HEK293 (cell line): ENCODE results near the gene DDIT4L.

Source experiments
- CTCF ChIA-PET: fragments of 350-600 bp; formaldehyde crosslinking; extraction: SDS; loops from one replicate; lab custom pipeline; 2021; ENCODE audit warnings: antibody characterized with exemption; lab: Yijun Ruan, JAX
- POLR2A ChIA-PET: fragments of 300-600 bp; formaldehyde crosslinking; extraction: SDS; loops from one replicate; lab custom pipeline; 2020; ENCODE audit warnings: antibody characterized with exemption, inconsistent platforms; lab: Yijun Ruan, JAX
- H3K27ac ChIP-seq: fragments of 200-500 bp; sonication (Bioruptor generic); 2 replicates; pipeline ENCODE4 v1.5.1; 2014; ENCODE audit warnings: low read depth, low read length, control low read depth, inconsistent platforms; ENCODE audit errors: extremely low read depth
- H3K36me3 ChIP-seq, 2 experiments: fragments of 200-500 bp in 1 of 2; sonication (Bioruptor generic) in 1 of 2; 1 replicate in 1 of 2; 2 replicates in 1 of 2; pipeline ENCODE4 v1.5.1; 2014 to 2017; ENCODE audit warnings: inconsistent platforms in 2 of 2, low read length in 2 of 2; ENCODE audit not compliant: control insufficient read depth in 2 of 2, insufficient read depth in 1 of 2
- H3K4me1 ChIP-seq: fragments of 200-500 bp; sonication (Bioruptor generic); 2 replicates; pipeline ENCODE4 v1.5.1; 2014; ENCODE audit warnings: mild to moderate bottlenecking, low read length, inconsistent platforms; ENCODE audit not compliant: control insufficient read depth, insufficient read depth
- H3K4me3 ChIP-seq: 2 replicates; pipeline ENCODE4 v1.5.1; 2011; ENCODE audit warnings: low read depth, mild to moderate bottlenecking, control low read depth, low read length, moderate library complexity
- H3K9me3 ChIP-seq: fragments of 200-500 bp; sonication (Bioruptor generic); 2 replicates; pipeline ENCODE4 v1.5.1; 2014; ENCODE audit warnings: low read depth, low read length, inconsistent platforms; ENCODE audit not compliant: control insufficient read depth, insufficient read depth
- BCL11B ChIP-seq: fragments of 450-650 bp; formaldehyde crosslinking; IDR thresholded peaks from 2 replicates; pipeline ENCODE4 v1.5.1; 2016; ENCODE audit warnings: low read depth, missing biosample characterization, missing genetic modification characterization
- GFI1B ChIP-seq: fragments of 450-650 bp; formaldehyde crosslinking; IDR thresholded peaks from 2 replicates; pipeline ENCODE4 v1.5.1; 2016; ENCODE audit warnings: missing biosample characterization, missing genetic modification characterization
- HOXA7 ChIP-seq: sonication (generic); formaldehyde crosslinking; IDR thresholded peaks from 2 replicates; pipeline ENCODE4 v1.8.1; 2022; ENCODE audit warnings: missing genetic modification reagents, borderline replicate concordance
- HOXC10 ChIP-seq: sonication (generic); formaldehyde crosslinking; IDR thresholded peaks from 2 replicates; pipeline ENCODE4 v1.8.1; 2023; ENCODE audit warnings: mild to moderate bottlenecking, missing genetic modification reagents
- PRDM6 ChIP-seq: fragments of 450-650 bp; formaldehyde crosslinking; IDR thresholded peaks from 2 replicates; pipeline ENCODE4 v1.5.1; 2017; ENCODE audit warnings: missing biosample characterization, missing genetic modification characterization
- REST ChIP-seq: fragments of 450-650 bp; formaldehyde crosslinking; IDR thresholded peaks from 2 replicates; pipeline ENCODE4 v1.5.1; 2016; ENCODE audit warnings: missing biosample characterization, missing genetic modification characterization
- SCRT2 ChIP-seq: fragments of 450-650 bp; formaldehyde crosslinking; IDR thresholded peaks from 2 replicates; pipeline ENCODE4 v1.5.1; 2016; ENCODE audit warnings: missing biosample characterization, missing genetic modification characterization
- SETDB1 ChIP-seq: IDR thresholded peaks from one replicate; pipeline ENCODE4 v1.6.1; 2017; ENCODE audit warnings: mild to moderate bottlenecking, low read length, moderate library complexity, mixed read lengths; ENCODE audit not compliant: insufficient read length
- TCF7L2 ChIP-seq: IDR thresholded peaks from 2 replicates; pipeline ENCODE4 v1.6.1; 2011; ENCODE audit warnings: low read depth, mild to moderate bottlenecking, inconsistent platforms, low read length, moderate library complexity, borderline replicate concordance
- ZFHX2 ChIP-seq: fragments of 450-650 bp; formaldehyde crosslinking; conservative IDR thresholded peaks from 2 replicates; pipeline ENCODE4 v1.5.1; 2016; ENCODE audit warnings: missing biosample characterization, missing genetic modification characterization
- ZNF211 ChIP-seq: fragments of 450-650 bp; formaldehyde crosslinking; IDR thresholded peaks from 2 replicates; pipeline ENCODE4 v1.5.1; 2016; ENCODE audit warnings: low read depth, missing biosample characterization, missing genetic modification characterization
- ZNF274 ChIP-seq, 2 experiments: fragments of 200-500 bp in 1 of 2; fragments of 450-650 bp in 1 of 2; sonication (Bioruptor generic) in 1 of 2; formaldehyde crosslinking in 1 of 2; IDR thresholded peaks; 2 replicates each; pipeline versions ENCODE4 v1.5.1 to v1.6.1; 2014 to 2016; ENCODE audit warnings: borderline replicate concordance in 1 of 2, inconsistent platforms in 1 of 2, low read length in 1 of 2, missing biosample characterization in 1 of 2, missing genetic modification characterization in 1 of 2
- ZNF302 ChIP-seq: fragments of 450-650 bp; formaldehyde crosslinking; IDR thresholded peaks from 2 replicates; pipeline ENCODE4 v1.5.1; 2016; ENCODE audit warnings: missing biosample characterization, missing genetic modification characterization, low read depth
- ZNF366 ChIP-seq: fragments of 450-650 bp; formaldehyde crosslinking; conservative IDR thresholded peaks from 2 replicates; pipeline ENCODE4 v1.5.1; 2016; ENCODE audit warnings: missing biosample characterization, missing genetic modification characterization
- ZNF404 ChIP-seq: fragments of 450-650 bp; formaldehyde crosslinking; IDR thresholded peaks from 2 replicates; pipeline ENCODE4 v1.5.1; 2017; ENCODE audit warnings: missing biosample characterization, missing genetic modification characterization
- ZNF423 ChIP-seq: fragments of 450-650 bp; formaldehyde crosslinking; IDR thresholded peaks from 2 replicates; pipeline ENCODE4 v1.5.1; 2016; ENCODE audit warnings: missing biosample characterization, missing genetic modification characterization
- ZNF514 ChIP-seq: fragments of 450-650 bp; formaldehyde crosslinking; IDR thresholded peaks from 2 replicates; pipeline ENCODE4 v1.5.1; 2016; ENCODE audit warnings: missing biosample characterization, missing genetic modification characterization
- ZNF677 ChIP-seq: fragments of 450-650 bp; IDR thresholded peaks from 2 replicates; pipeline ENCODE4 v1.5.0; 2018; ENCODE audit warnings: missing biosample characterization, mild to moderate bottlenecking, missing genetic modification characterization, moderate library complexity
- ZNF776 ChIP-seq: fragments of 450-650 bp; formaldehyde crosslinking; IDR thresholded peaks from 2 replicates; pipeline ENCODE4 v1.5.0; 2017; ENCODE audit warnings: missing biosample characterization, missing genetic modification characterization, borderline replicate concordance
- ZNF792 ChIP-seq: fragments of 450-650 bp; formaldehyde crosslinking; IDR thresholded peaks from 2 replicates; pipeline ENCODE4 v1.5.1; 2016; ENCODE audit warnings: missing biosample characterization, missing genetic modification characterization
- ZNF837 ChIP-seq: fragments of 450-650 bp; formaldehyde crosslinking; IDR thresholded peaks from 2 replicates; pipeline ENCODE4 v1.5.1; 2016; ENCODE audit warnings: missing biosample characterization, missing genetic modification characterization

Gene DDIT4L

GRCh38 chr4:100162027-100162685 lies 28.1 kb downstream of the DDIT4L start:
- H3K9me3 ChIP-seq: no peaks in the 10 kb centered on the region
- no peaks in the 10 kb centered on the region for H3K4me1 ChIP-seq
- TF ChIP-seq ZFHX2 (tag by site-specific recombination) (no peak), SETDB1 (peak; percentile 88)
- CTCF ChIA-PET: no interaction called here
- no peak overlapping the region for H3K4me3 ChIP-seq
- H3K36me3 ChIP-seq: no peaks in the 10 kb centered on the region
- POLR2A ChIA-PET: no interaction called here
- no peak overlapping the region for H3K27ac ChIP-seq

DNA sequence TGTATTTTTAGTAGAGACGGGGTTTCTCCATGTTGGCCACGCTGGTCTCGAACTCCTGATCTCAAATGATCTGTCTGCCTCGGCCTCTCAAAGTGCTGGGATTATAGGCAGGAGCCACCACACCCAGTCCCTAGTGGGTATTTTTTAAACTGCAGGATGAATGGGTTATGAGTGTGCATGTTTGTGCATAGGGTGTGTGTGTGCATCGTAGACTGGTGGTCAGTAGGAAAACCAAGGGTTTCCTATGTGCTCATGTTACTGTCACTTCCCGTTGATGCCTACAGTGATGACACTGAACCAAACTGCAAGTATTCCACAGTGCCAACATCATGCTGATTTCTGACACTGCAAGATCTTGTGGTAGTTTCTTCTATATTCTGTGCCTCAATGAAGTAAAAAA lies 41.1 kb downstream of the DDIT4L start:
- no peak for TF ChIP-seq ZNF211 (tag by site-specific recombination)
- no peak for TF ChIP-seq ZNF404 (tag by site-specific recombination)
- TF ChIP-seq PRDM6: no peak
- Histone ChIP-seq H3K27ac (no peak overlapping the region), H3K36me3 (no peaks in the 10 kb centered on the region), H3K4me3 (no peak overlapping the region), H3K4me1 (no peaks in the 10 kb centered on the region), H3K9me3 (no peaks in the 10 kb centered on the region)
- ChIA-PET POLR2A (no interaction called here), CTCF (no interaction called here)

GRCh38 chr4:100147684-100148083 lies 42.6 kb downstream of the DDIT4L start:
- Histone ChIP-seq H3K4me3 (no peak overlapping the region), H3K36me3 (no peaks in the 10 kb centered on the region), H3K4me1 (no peaks in the 10 kb centered on the region), H3K9me3 (no peaks in the 10 kb centered on the region), H3K27ac (no peak overlapping the region)
- ChIA-PET CTCF (interaction anchor here (0.6 kb wide), 1 partner anchor 17 kb away, joined by 4 read pairs; no protein-coding TSS in a partner anchor), POLR2A (no interaction called here)
- no peak for TF ChIP-seq HOXA7
- TF ChIP-seq, all 188 proteins: peak for 0

DNA sequence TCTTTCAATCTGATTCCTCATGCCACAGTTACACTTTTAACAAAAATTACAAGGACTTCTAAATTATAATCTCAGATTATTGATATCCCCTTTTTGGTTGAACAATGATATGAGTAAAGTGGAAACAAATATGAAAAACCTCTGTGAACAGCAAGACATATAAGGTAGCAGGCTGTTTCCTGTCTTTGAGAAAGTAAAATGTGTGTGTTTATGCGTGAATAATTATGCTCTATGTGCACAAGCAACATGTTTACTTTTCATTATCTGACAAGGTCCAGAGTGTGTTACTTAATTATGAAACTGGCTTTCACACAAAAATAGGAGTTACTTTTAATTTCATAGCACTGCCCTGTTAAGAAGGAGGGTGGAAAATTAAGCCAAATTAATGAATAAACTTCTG lies 43.1 kb downstream of the DDIT4L start:
- Histone ChIP-seq H3K27ac (no peak overlapping the region), H3K4me3 (no peak overlapping the region), H3K4me1 (no peaks in the 10 kb centered on the region), H3K36me3 (no peaks in the 10 kb centered on the region), H3K9me3 (no peaks in the 10 kb centered on the region)
- ChIA-PET CTCF (interaction anchor here (0.6 kb wide), 1 partner anchor 18 kb away, joined by 4 read pairs; no protein-coding TSS in a partner anchor), POLR2A (no interaction called here)
- TF ChIP-seq ZNF837 (tag by site-specific recombination): no peak
- no peak for TF ChIP-seq GFI1B (tag by site-specific recombination)
- no peak for TF ChIP-seq ZNF776 (tag by site-specific recombination)
- no peak for TF ChIP-seq HOXC10 (CRISPR knock-in tag)
- TF ChIP-seq BCL11B (tag by site-specific recombination): no peak
- no peak for TF ChIP-seq ZNF302 (tag by site-specific recombination)
- TF ChIP-seq ZNF274 (IDR thresholded peaks at IDR 0.05; ENCODE audit: low read length): no peak
- no peak for TF ChIP-seq ZNF274 (tag by site-specific recombination; IDR thresholded peaks at IDR 0.05; ENCODE audit: borderline replicate concordance)

DNA sequence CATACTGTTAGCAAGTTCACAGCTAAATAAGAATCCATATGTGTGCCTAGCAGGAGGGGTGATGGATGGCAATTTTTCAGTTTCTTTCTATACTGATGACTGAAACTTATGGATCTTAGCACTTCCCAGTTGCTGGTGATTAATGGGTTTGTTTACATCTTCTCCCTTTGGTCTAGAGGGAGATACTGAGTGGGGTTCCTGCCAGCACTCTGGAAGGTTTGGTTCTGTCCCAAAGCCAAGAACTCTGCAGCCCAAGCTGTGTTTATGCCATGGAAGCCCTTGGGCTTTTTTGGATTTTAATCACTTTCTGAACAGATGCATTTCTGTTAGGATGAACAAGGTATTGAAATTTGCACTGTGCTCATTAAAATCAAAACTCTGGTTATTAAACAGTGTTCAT lies 43.5 kb downstream of the DDIT4L start:
- no peaks in the 10 kb centered on the region for H3K36me3 ChIP-seq
- no peak overlapping the region for H3K27ac ChIP-seq
- H3K9me3 ChIP-seq: no peaks in the 10 kb centered on the region
- POLR2A ChIA-PET: no interaction called here
- no peaks in the 10 kb centered on the region for H3K4me1 ChIP-seq
- CTCF ChIA-PET: no interaction called here
- H3K4me3 ChIP-seq: no peak overlapping the region
- TF ChIP-seq ZNF366 (tag by site-specific recombination) (no peak), ZNF514 (tag by site-specific recombination) (no peak), TCF7L2 (no peak), ZNF792 (no peak), REST (tag by site-specific recombination) (no peak), SCRT2 (tag by site-specific recombination) (no peak), ZNF677 (tag by site-specific recombination) (no peak), ZNF423 (tag by site-specific recombination) (no peak)
